ENCODE results near the gene AGPS. TPM values are rescaled to one million over a fixed set of nuclear protein-coding genes. Genes with fewer than 3 reads are reported as not detected.
A peak's percentile ranks its signal among the peaks of the same experiment; 100 is the strongest.

The AGPS gene
- total RNA-seq, 1 experiment from 2014 or later, result 60.9 TPM

GRCh38 chr2:177528351-177528933 lies 135.9 kb downstream of the AGPS start:
- Histone ChIP-seq H2BK15ac (ENCODE audit: low read depth, low read length) (no peak overlapping the region), H4K20me1 (ENCODE audit: control insufficient read depth, insufficient read depth, insufficient read length) (no peaks in the 10 kb centered on the region), H3K9me3 (ENCODE audit: control insufficient read depth, low read depth, low read length) (no peaks in the 10 kb centered on the region), H4K91ac (ENCODE audit: insufficient read length, low read depth, low read length) (no peak overlapping the region), H3T11ph (ENCODE audit: low read length) (no peak overlapping the region), H2AK5ac (ENCODE audit: insufficient read length, low read length) (no peak overlapping the region), H3K18ac (ENCODE audit: insufficient read length, low read depth, low read length) (no peak overlapping the region), H3K79me1 (ENCODE audit: insufficient read depth, low read depth, low read length, poor library complexity, severe bottlenecking) (no peaks in the 10 kb centered on the region), H2BK5ac (ENCODE audit: insufficient read length, low read length) (no peak overlapping the region), H2BK20ac (ENCODE audit: low read depth, low read length, poor library complexity, severe bottlenecking) (no peak overlapping the region), H3K56ac (ENCODE audit: insufficient read length, low read depth, low read length) (no peak overlapping the region), H2BK12ac (ENCODE audit: insufficient read length, low read depth, low read length) (no peak overlapping the region), H3K4me2 (ENCODE audit: insufficient read depth, insufficient read length, low read length) (no peak overlapping the region), H4K5ac (ENCODE audit: insufficient read length, low read depth, low read length) (no peak overlapping the region), H4K8ac (replicated peaks; ENCODE audit: insufficient read length, low read depth, low read length) (no peak overlapping the region), H3K14ac (ENCODE audit: insufficient read depth, low read length) (no peak overlapping the region), H3K4me1 (ENCODE audit: insufficient read depth, low read length) (no peaks in the 10 kb centered on the region), H3K79me2 (ENCODE audit: insufficient read depth, low read length) (no peaks in the 10 kb centered on the region), H3K27ac (ENCODE audit: insufficient read length, low read depth, low read length) (no peak overlapping the region), H2AFZ (ENCODE audit: low read length) (no peak overlapping the region), H3K23me2 (ENCODE audit: insufficient read length, low read depth, low read length, poor library complexity, severe bottlenecking) (no peaks in the 10 kb centered on the region), H3K27me3 (ENCODE audit: insufficient read depth, low read length) (no peaks in the 10 kb centered on the region), H3K4ac (ENCODE audit: low read depth, low read length) (no peak overlapping the region), H3K23ac (ENCODE audit: insufficient read length, low read depth, low read length) (no peak overlapping the region), H2BK120ac (ENCODE audit: low read depth, low read length, poor library complexity, severe bottlenecking) (no peak overlapping the region), H3K9ac (ENCODE audit: extremely low read depth, insufficient read length, low read length) (no peak overlapping the region)
- peak overlapping the region in 1 of 3 experiments; percentile 41; a peak in 1 of 7 replicates for H3K27ac Mint-ChIP-seq
- TF ChIP-seq CTCF (conservative IDR thresholded peaks at IDR 0.05), result no peak
- no peaks in the 10 kb centered on the region for H3K27me3 Mint-ChIP-seq (ENCODE audit: low read depth)
- peaks cover 2 to 4% (median 3%) of the 10 kb centered on the region in 3 experiments; a peak in 3 of 7 replicates for H3K36me3 Mint-ChIP-seq (ENCODE audit: insufficient read depth in 1 of 3, low read depth in 3 of 3)
- H3K4me1 Mint-ChIP-seq, result peaks cover 20% of the 10 kb centered on the region in 2 experiments
- H3K4me3 Mint-ChIP-seq, result no peak overlapping the region
- H3K9me3 Mint-ChIP-seq, result peaks cover 0 to 2% of the 10 kb centered on the region in 2 experiments; a peak in 2 of 5 replicates
- DNase-seq, result no peak
